Measurements from ENCODE around the gene PIAS1. TPM values are rescaled to one million over a fixed set of nuclear protein-coding genes. Genes with fewer than 3 reads are reported as not detected.
"Not testable (repeated sequence)": the region's sequence is repeated elsewhere in the genome, so short reads cannot be mapped to it uniquely, and the experiment has no call there.

Gene PIAS1
- total RNA-seq, 4 donors from 2014 or later, result 61.8 to 106 (median 86.3) TPM

DNA sequence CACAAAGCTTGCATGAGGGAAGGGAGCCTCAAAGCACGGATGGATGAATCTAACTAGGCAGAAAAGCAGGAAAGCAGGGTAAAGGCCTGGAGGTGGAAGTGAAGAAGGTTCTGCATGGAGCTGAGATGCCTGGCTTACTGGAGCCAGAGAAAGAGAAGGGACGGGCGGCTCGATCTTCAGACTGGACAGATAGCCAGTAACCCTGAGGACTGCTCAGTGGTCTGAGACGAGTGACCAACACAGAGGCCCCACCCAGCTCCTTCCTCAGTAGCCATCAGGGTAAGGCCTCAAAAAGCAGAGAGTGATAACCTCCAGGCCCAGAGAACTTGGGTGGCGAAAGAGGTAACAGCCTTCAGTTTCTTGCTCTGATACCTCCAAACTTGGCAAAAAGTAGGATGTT lies 169.1 kb downstream of the PIAS1 start:
- Histone ChIP-seq H3K36me3 (peaks cover 0 to 6% (median 0%) of the 10 kb centered on the region in 3 donors), H3K4me1 (peaks cover 0 to 13% (median 4%) of the 10 kb centered on the region in 4 donors), H3K4me3 (no peak overlapping the region), H3K27ac (no peak overlapping the region), H3K9me3 (no peaks in the 10 kb centered on the region), H3K27me3 (no peaks in the 10 kb centered on the region)
- no peak for DNase-seq (ENCODE audit: low spot score in 2 of 2)
- WGBS, 2 donors, result 89 to 91% methylated on average over 6 of the region's 6 CpGs
- TF ChIP-seq POLR2A (IDR thresholded peaks at IDR 0.05) (no peak), EP300 (IDR thresholded peaks at IDR 0.05) (no peak)
- TF ChIP-seq, protein P1, sequence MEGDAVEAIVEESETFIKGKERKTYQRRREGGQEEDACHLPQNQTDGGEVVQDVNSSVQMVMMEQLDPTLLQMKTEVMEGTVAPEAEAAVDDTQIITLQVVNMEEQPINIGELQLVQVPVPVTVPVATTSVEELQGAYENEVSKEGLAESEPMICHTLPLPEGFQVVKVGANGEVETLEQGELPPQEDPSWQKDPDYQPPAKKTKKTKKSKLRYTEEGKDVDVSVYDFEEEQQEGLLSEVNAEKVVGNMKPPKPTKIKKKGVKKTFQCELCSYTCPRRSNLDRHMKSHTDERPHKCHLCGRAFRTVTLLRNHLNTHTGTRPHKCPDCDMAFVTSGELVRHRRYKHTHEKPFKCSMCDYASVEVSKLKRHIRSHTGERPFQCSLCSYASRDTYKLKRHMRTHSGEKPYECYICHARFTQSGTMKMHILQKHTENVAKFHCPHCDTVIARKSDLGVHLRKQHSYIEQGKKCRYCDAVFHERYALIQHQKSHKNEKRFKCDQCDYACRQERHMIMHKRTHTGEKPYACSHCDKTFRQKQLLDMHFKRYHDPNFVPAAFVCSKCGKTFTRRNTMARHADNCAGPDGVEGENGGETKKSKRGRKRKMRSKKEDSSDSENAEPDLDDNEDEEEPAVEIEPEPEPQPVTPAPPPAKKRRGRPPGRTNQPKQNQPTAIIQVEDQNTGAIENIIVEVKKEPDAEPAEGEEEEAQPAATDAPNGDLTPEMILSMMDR (IDR thresholded peaks at IDR 0.05), result no peak

DNA sequence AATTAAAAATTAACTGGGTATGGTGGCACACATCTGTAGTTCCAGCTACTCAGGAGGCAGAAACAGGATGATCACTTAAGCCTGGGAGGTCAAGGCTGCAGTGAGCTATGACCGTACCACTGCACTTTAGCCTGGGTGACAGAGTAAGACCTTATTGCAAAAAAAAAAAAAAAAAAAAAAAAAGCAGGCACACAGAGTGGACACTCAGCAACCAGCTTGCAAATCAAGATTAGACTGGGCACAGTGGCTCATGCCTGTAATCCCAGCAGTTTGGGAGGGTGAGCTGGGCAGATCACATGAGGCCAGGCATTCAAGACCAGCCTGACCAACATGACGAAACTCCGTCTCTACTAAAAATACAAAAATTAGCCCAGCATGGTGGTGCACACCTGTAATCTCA lies 170.0 kb downstream of the PIAS1 start:
- no peaks in the 10 kb centered on the region for H3K9me3 ChIP-seq
- TF ChIP-seq POLR2A (IDR thresholded peaks at IDR 0.05) (no peak), EP300 (IDR thresholded peaks at IDR 0.05) (no peak)
- TF ChIP-seq, protein P1 (IDR thresholded peaks at IDR 0.05), result no peak
- no peak for DNase-seq (ENCODE audit: low spot score in 2 of 2)
- no peaks in the 10 kb centered on the region for H3K27me3 ChIP-seq
- peaks cover 0 to 19% (median 10%) of the 10 kb centered on the region in 4 donors for H3K4me1 ChIP-seq
- no peaks in the 10 kb centered on the region for H3K36me3 ChIP-seq
- H3K4me3 ChIP-seq, result no peak overlapping the region
- no peak overlapping the region for H3K27ac ChIP-seq
- WGBS, 2 donors, result 94 to 96% methylated on average over 3 of the region's 3 CpGs

DNA sequence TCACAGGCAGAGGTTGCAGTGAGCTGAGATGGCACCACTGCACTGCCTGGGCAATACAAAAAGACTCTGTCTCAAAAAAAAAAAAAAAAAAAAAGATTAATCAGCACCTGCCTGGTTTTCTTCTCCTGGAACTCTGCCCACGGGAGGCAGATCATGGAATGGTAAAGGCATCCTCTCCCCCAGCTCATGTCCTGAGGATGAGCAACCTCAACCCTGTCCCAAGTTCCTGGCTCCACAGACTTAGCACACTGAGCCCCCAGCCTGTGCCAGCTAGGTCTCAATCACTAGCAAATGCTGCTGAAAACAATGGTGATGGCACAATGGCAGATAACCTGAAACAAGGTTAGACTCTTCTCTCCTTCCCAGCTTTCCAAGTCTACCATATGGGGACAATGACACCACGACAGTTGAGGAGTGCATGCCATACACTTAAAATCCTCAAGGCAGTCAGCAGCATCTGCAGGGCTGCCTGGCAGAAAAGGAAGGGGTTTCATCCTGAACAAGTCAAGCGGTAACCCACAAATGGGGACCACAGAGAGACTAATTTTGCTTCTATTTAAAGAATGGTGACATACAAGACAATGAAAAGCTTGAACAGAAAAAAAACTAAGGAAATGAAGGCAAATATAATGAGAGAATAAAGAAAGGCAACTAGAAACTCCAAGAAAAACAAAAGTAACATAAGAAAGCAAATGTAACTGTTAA lies 170.6 kb downstream of the PIAS1 start:
- DNase-seq (ENCODE audit: low spot score in 2 of 2), result no peak
- Histone ChIP-seq H3K27me3 (no peaks in the 10 kb centered on the region), H3K9me3 (no peaks in the 10 kb centered on the region), H3K4me3 (no peak overlapping the region), H3K36me3 (no peaks in the 10 kb centered on the region), H3K4me1 (peaks cover 0 to 19% (median 10%) of the 10 kb centered on the region in 4 donors), H3K27ac (no peak overlapping the region)
- TF ChIP-seq, protein P1 (IDR thresholded peaks at IDR 0.05), result no peak
- WGBS, 2 donors, result 72 to 73% methylated on average over 3 of the region's 3 CpGs

DNA sequence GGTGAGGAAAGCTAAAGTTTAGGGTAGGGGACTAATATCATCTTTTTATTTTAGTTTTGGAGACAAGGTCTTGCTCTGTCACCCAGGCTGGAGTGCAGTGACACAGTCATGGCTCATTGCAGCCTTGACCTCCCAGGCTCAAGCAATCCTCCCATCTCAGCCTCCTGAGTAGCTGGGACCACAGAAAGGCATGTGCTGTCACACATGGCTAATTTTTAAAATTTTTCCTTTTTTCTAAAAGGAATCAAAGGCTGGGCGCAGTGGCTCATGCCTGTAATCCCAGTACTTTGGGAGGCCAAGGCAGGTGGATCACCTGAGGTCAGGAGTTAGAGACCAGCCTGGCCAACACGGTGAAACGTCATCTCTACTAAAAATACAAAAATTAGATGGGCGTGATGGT lies 171.3 kb downstream of the PIAS1 start:
- H3K4me1 ChIP-seq, result peaks cover 0 to 25% (median 10%) of the 10 kb centered on the region in 4 donors
- not testable (repeated sequence) for H3K9me3 ChIP-seq; DNase-seq (ENCODE audit: low spot score in 2 of 2); H3K27ac ChIP-seq; H3K36me3 ChIP-seq; H3K4me3 ChIP-seq; H3K27me3 ChIP-seq
- 95 to 100% methylated on average over 4 of the region's 4 CpGs for WGBS, 2 donors

DNA sequence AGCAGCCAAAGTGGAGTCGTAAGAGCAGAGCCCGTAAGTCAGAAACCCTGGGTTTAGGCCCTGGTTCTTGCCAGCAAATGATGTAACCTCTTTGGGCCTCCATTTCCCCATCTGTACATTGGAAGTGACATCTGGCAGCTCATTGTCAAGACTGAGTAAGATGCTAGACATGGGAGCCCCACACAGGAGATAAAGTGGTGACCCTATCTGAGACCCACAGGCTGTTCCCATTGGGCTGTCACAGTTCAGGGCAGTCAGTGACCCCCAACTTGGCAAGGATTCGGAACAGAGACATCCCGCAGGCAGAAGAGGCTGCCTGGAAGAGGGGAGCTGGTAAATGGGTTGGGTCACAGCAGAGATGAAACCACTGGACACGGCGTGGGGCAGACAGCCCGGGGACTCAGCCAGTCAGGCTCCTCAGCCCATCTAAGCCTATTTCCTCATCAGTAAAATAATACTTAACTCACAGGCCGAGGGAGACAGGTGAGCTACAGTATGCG lies 173.6 kb downstream of the PIAS1 start:
- TF ChIP-seq EP300 (IDR thresholded peaks at IDR 0.05) (no peak), POLR2A (IDR thresholded peaks at IDR 0.05) (no peak)
- TF ChIP-seq, protein P1 (IDR thresholded peaks at IDR 0.05), result no peak
- H3K27me3 ChIP-seq, result no peaks in the 10 kb centered on the region
- no peak overlapping the region for H3K27ac ChIP-seq
- H3K4me1 ChIP-seq, result peaks cover 0 to 25% (median 10%) of the 10 kb centered on the region in 4 donors
- no peaks in the 10 kb centered on the region for H3K36me3 ChIP-seq
- DNase-seq (ENCODE audit: low spot score in 2 of 2), result no peak
- no peaks in the 10 kb centered on the region for H3K9me3 ChIP-seq
- 81 to 82% methylated on average over 9 of the region's 9 CpGs for WGBS, 2 donors
- no peak overlapping the region for H3K4me3 ChIP-seq

Data from tibial nerve (tissue), 4 donors.